A549 (cell line): ENCODE data around the gene RAPGEF5. TPM values are rescaled to one million over a fixed set of nuclear protein-coding genes. Genes with fewer than 3 reads are reported as not detected.

Experiments
- ATAC-seq, 2 experiments: fragments of 200-7000 bp in 1 of 2; fragments of >200 bp in 1 of 2; cut with Nextera tagmentation in 1 of 2; cut with Tn5 transposase in 1 of 2; 3 replicates each; pipeline versions ENCODE4 v1.8.0 to v1.9.1; 2018 to 2020; ENCODE audit warnings: mild to moderate bottlenecking in 1 of 2, moderate library complexity in 1 of 2
- CTCF ChIA-PET: fragments of 300-600 bp; sonication (Branson Sonifier 250); formaldehyde crosslinking; extraction: SDS; loops from one replicate; lab custom pipeline; 2021; ENCODE audit warnings: antibody characterized with exemption, inconsistent platforms; lab: Yijun Ruan, JAX
- POLR2A ChIA-PET: fragments of 350-600 bp; formaldehyde crosslinking; extraction: SDS; loops from one replicate; lab custom pipeline; 2021; ENCODE audit warnings: antibody characterized with exemption, inconsistent platforms; lab: Yijun Ruan, JAX
- DNase-seq, 2 experiments: peaks; one replicate each; pipeline versions ENCODE4 v3.0.0 to v3.0.0-alpha.2; 2011 to 2016; ENCODE audit warnings: low read depth in 1 of 2, low spot score in 1 of 2
- FAIRE-seq: peaks from 2 replicates; lab custom pipeline; 2011; peaks lifted over from hg19 to GRCh38; lab: Jason Lieb, UNC
- H3K27ac ChIP-seq, 2 experiments: fragments of >200 bp; sonication (Bioruptor Twin); formaldehyde crosslinking; 3 replicates each; pipeline ENCODE4 v1.5.1; 2016 to 2017
- H3K4me1 ChIP-seq: fragments of >200 bp; sonication (Bioruptor Twin); formaldehyde crosslinking; 3 replicates; pipeline ENCODE4 v1.6.1; 2016
- H3K4me2 ChIP-seq: fragments of >200 bp; sonication (Bioruptor Twin); formaldehyde crosslinking; 3 replicates; pipeline ENCODE4 v1.6.1; 2016
- H3K4me3 ChIP-seq: fragments of >200 bp; sonication (Bioruptor Twin); formaldehyde crosslinking; 3 replicates; pipeline ENCODE4 v1.5.1; 2016
- H3K9me3 ChIP-seq: fragments of >200 bp; sonication (Bioruptor Twin); formaldehyde crosslinking; 3 replicates; pipeline ENCODE4 v1.6.1; 2016
- CBX2 ChIP-seq: fragments of 200-600 bp; sonication (generic); IDR thresholded peaks from 2 replicates; pipeline ENCODE4 v1.6.1; 2016; ENCODE audit warnings: low read depth, mild to moderate bottlenecking, borderline replicate concordance
- CBX8 ChIP-seq: fragments of 200-600 bp; sonication (generic); IDR thresholded peaks from 2 replicates; pipeline ENCODE4 v1.6.1; 2016
- EHF ChIP-seq: fragments of 250-450 bp; sonication (Bioruptor Pico); IDR thresholded peaks from 2 replicates; pipeline ENCODE4 v1.5.0; 2020; ENCODE audit warnings: mild to moderate bottlenecking
- EHMT2 ChIP-seq: fragments of 200-600 bp; sonication (generic); IDR thresholded peaks from 2 replicates; pipeline ENCODE4 v1.6.1; 2016; ENCODE audit warnings: antibody characterized with exemption, low read depth, mild to moderate bottlenecking, moderate library complexity
- FOXS1 ChIP-seq: fragments of 250-450 bp; sonication (Bioruptor Pico); IDR thresholded peaks from 2 replicates; pipeline ENCODE4 v1.5.0; 2020; ENCODE audit warnings: mild to moderate bottlenecking, moderate library complexity
- GATA3 ChIP-seq: IDR thresholded peaks from 2 replicates; pipeline ENCODE4 v1.6.1; 2012; ENCODE audit warnings: borderline replicate concordance
- HDAC2 ChIP-seq: fragments of 200-600 bp; sonication (generic); IDR thresholded peaks from 2 replicates; pipeline ENCODE4 v1.6.1; 2016
- HES2 ChIP-seq: fragments of >200 bp; sonication (Bioruptor Twin); formaldehyde crosslinking; IDR thresholded peaks from 2 replicates; pipeline ENCODE4 v1.6.1; 2016
- HEYL ChIP-seq: fragments of 250-450 bp; sonication (Bioruptor Pico); IDR thresholded peaks from 2 replicates; pipeline ENCODE4 v1.8.0; 2021; ENCODE audit warnings: mild to moderate bottlenecking, moderate library complexity
- JUNB ChIP-seq: fragments of >200 bp; sonication (Bioruptor Twin); formaldehyde crosslinking; IDR thresholded peaks from 2 replicates; pipeline ENCODE4 v1.6.1; 2016
- MAX ChIP-seq: IDR thresholded peaks from 2 replicates; pipeline ENCODE4 v1.6.1; 2012
- NR3C1 ChIP-seq: fragments of >200 bp; sonication (Bioruptor Twin); formaldehyde crosslinking; IDR thresholded peaks from 3 replicates; pipeline ENCODE4 v1.6.1; 2017
- POLR2A ChIP-seq: IDR thresholded peaks from 2 replicates; pipeline ENCODE4 v1.6.1; 2012; ENCODE audit warnings: mild to moderate bottlenecking, low read length
- RAD21 ChIP-seq, 2 experiments: fragments of >200 bp in 1 of 2; sonication (Bioruptor Twin) in 1 of 2; formaldehyde crosslinking in 1 of 2; IDR thresholded peaks in 1 of 2; conservative IDR thresholded peaks in 1 of 2; 2 replicates in 1 of 2; 3 replicates in 1 of 2; pipeline ENCODE4 v1.6.1; 2012 to 2018; ENCODE audit warnings: inconsistent platforms in 1 of 2
- RARB ChIP-seq: fragments of 250-450 bp; sonication (Bioruptor Pico); IDR thresholded peaks from 2 replicates; pipeline ENCODE4 v1.8.0; 2021; ENCODE audit warnings: mild to moderate bottlenecking, moderate library complexity
- RCOR1 ChIP-seq: fragments of 150-350 bp; IDR thresholded peaks from 2 replicates; pipeline ENCODE4 v1.6.1; 2014; ENCODE audit warnings: antibody characterized with exemption, low read length, low read depth
- RFX5 ChIP-seq: fragments of 450-650 bp; IDR thresholded peaks from 2 replicates; pipeline ENCODE4 v1.7.1; 2014; ENCODE audit warnings: antibody characterized with exemption, mild to moderate bottlenecking, moderate library complexity
- TFCP2L1 ChIP-seq: fragments of 250-450 bp; sonication (Bioruptor Pico); IDR thresholded peaks from 2 replicates; pipeline ENCODE4 v1.5.0; 2021; ENCODE audit warnings: mild to moderate bottlenecking
- TP53 ChIP-seq: fragments of 250-450 bp; sonication (Bioruptor Pico); IDR thresholded peaks from 2 replicates; pipeline ENCODE4 v1.5.0; 2021; ENCODE audit warnings: mild to moderate bottlenecking, moderate library complexity
- USF2 ChIP-seq: fragments of 450-650 bp; IDR thresholded peaks from 2 replicates; pipeline ENCODE4 v1.6.1; 2014; ENCODE audit warnings: antibody characterized with exemption
- ZNF302 ChIP-seq: fragments of 250-450 bp; sonication (Bioruptor Pico); IDR thresholded peaks from 2 replicates; pipeline ENCODE4 v1.9.0; 2021; ENCODE audit warnings: inconsistent platforms, mild to moderate bottlenecking, moderate library complexity
- WGBS: methylation state at CpG from one replicate; pipeline ENCODE4 v1.1.6; 2017; ENCODE audit errors: missing lambda C conversion rate; 5-methylcytosine and 5-hydroxymethylcytosine counted together
- polyA plus RNA-seq, 4 experiments: library from polyadenylated mRNA; depleted of rRNA in 3 of 4; stranded (reverse); fragments of >200 nt; fragmentation: RNase III in 1 of 4; extraction: RNeasy Plus Mini Kit Qiagen cat#74134 plus additional on column Dnase treatment in 1 of 4; gene quantifications; 2 replicates in 3 of 4; 3 replicates in 1 of 4; pipeline ENCODE4 v1.2.3, GENCODE V29; 2011 to 2017
- TF ChIP-seq, protein P1 (sequence below): fragments of >200 bp; sonication (Bioruptor Twin); formaldehyde crosslinking; IDR thresholded peaks from 3 replicates; pipeline ENCODE4 v1.6.1; 2016
- TF ChIP-seq, protein P2 (sequence below): IDR thresholded peaks from 2 replicates; pipeline ENCODE4 v1.6.1; 2012; ENCODE audit warnings: low read depth, borderline replicate concordance
- TF ChIP-seq, protein P3 (sequence below): fragments of 200-600 bp; sonication (generic); IDR thresholded peaks from 2 replicates; pipeline ENCODE4 v1.6.1; 2016; ENCODE audit warnings: antibody characterized with exemption, mild to moderate bottlenecking, moderate library complexity
- TF ChIP-seq, protein P4 (sequence below): fragments of 250-450 bp; sonication (Bioruptor Pico); IDR thresholded peaks from 2 replicates; pipeline ENCODE4 v1.5.0; 2021; ENCODE audit warnings: mild to moderate bottlenecking, moderate library complexity, borderline replicate concordance

RAPGEF5 gene
- polyA plus RNA-seq, 2 of the 4 experiments (the other 2 are of a cell fraction), result 0.03 to 0.14 TPM

- DNase-seq (no peak), FAIRE-seq (no peak), ATAC-seq (no peak)
- POLR2A ChIA-PET, result no interaction called here
- CTCF ChIA-PET, result interaction anchor here (0.6 kb wide), 1 partner anchor 1675 kb away, joined by 3 read pairs; no protein-coding TSS in a partner anchor
- Histone ChIP-seq H3K4me2 (no peak overlapping the region), H3K27ac (no peak overlapping the region)
- no peak for TF ChIP-seq TFCP2L1 (CRISPR knock-in tag)
- no peak for TF ChIP-seq MAX
- no peak for TF ChIP-seq JUNB
- TF ChIP-seq, protein P1, sequence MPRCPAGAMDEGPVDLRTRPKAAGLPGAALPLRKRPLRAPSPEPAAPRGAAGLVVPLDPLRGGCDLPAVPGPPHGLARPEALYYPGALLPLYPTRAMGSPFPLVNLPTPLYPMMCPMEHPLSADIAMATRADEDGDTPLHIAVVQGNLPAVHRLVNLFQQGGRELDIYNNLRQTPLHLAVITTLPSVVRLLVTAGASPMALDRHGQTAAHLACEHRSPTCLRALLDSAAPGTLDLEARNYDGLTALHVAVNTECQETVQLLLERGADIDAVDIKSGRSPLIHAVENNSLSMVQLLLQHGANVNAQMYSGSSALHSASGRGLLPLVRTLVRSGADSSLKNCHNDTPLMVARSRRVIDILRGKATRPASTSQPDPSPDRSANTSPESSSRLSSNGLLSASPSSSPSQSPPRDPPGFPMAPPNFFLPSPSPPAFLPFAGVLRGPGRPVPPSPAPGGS, result no peak
- TF ChIP-seq, protein P2, sequence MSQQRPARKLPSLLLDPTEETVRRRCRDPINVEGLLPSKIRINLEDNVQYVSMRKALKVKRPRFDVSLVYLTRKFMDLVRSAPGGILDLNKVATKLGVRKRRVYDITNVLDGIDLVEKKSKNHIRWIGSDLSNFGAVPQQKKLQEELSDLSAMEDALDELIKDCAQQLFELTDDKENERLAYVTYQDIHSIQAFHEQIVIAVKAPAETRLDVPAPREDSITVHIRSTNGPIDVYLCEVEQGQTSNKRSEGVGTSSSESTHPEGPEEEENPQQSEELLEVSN, result no peak
- TF ChIP-seq FOXS1 (CRISPR knock-in tag), result no peak
- no peak for TF ChIP-seq GATA3
- TF ChIP-seq NR3C1, result no peak
- TF ChIP-seq ZNF302, result no peak
- TF ChIP-seq, all 56 proteins: peak for 0
- H3K4me1 ChIP-seq, result no peaks in the 10 kb centered on the region
- WGBS, result 3% methylated on average over 2 of the region's 2 CpGs
- H3K9me3 ChIP-seq, result no peaks in the 10 kb centered on the region
- H3K4me3 ChIP-seq, result no peak overlapping the region
Observed at GRCh38 chr7:22291977-22292376, 65.0 kb downstream of the RAPGEF5 start.

DNA sequence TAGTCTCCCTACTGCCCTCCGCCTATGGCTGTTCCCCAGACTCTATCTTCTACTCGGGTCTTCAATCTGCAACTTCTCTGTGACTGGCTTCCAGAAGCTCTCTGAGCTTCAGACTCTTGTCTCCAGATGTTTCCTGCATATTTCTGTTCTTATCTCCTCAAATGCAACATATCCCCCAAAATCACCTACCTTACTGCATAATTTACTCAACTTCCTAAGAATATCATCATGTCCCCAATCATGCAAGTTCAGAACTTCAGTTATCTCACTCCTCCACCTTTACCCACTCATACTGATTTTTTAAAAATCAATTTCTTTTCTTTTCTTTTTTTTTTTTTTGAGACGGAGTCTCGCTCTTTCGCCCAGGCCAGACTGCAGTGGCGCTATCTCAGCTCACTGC is 68.8 kb downstream of the RAPGEF5 start:
- DNase-seq (no peak), ATAC-seq (no peak), FAIRE-seq (no peak)
- TF ChIP-seq RFX5 (no peak), RAD21 (conservative IDR thresholded peaks at IDR 0.05 in 1 of 2, IDR thresholded peaks at IDR 0.05 in 1 of 2) (no peak), HDAC2 (no peak), RARB (CRISPR knock-in tag) (no peak), HES2 (no peak), POLR2A (no peak), RCOR1 (no peak), CBX2 (no peak), USF2 (no peak), TP53 (CRISPR knock-in tag) (no peak), EHF (CRISPR knock-in tag) (no peak), CBX8 (no peak), HEYL (CRISPR knock-in tag) (no peak), EHMT2 (no peak)
- TF ChIP-seq, protein P3, sequence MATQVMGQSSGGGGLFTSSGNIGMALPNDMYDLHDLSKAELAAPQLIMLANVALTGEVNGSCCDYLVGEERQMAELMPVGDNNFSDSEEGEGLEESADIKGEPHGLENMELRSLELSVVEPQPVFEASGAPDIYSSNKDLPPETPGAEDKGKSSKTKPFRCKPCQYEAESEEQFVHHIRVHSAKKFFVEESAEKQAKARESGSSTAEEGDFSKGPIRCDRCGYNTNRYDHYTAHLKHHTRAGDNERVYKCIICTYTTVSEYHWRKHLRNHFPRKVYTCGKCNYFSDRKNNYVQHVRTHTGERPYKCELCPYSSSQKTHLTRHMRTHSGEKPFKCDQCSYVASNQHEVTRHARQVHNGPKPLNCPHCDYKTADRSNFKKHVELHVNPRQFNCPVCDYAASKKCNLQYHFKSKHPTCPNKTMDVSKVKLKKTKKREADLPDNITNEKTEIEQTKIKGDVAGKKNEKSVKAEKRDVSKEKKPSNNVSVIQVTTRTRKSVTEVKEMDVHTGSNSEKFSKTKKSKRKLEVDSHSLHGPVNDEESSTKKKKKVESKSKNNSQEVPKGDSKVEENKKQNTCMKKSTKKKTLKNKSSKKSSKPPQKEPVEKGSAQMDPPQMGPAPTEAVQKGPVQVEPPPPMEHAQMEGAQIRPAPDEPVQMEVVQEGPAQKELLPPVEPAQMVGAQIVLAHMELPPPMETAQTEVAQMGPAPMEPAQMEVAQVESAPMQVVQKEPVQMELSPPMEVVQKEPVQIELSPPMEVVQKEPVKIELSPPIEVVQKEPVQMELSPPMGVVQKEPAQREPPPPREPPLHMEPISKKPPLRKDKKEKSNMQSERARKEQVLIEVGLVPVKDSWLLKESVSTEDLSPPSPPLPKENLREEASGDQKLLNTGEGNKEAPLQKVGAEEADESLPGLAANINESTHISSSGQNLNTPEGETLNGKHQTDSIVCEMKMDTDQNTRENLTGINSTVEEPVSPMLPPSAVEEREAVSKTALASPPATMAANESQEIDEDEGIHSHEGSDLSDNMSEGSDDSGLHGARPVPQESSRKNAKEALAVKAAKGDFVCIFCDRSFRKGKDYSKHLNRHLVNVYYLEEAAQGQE, result no peak
- TF ChIP-seq, protein P4, sequence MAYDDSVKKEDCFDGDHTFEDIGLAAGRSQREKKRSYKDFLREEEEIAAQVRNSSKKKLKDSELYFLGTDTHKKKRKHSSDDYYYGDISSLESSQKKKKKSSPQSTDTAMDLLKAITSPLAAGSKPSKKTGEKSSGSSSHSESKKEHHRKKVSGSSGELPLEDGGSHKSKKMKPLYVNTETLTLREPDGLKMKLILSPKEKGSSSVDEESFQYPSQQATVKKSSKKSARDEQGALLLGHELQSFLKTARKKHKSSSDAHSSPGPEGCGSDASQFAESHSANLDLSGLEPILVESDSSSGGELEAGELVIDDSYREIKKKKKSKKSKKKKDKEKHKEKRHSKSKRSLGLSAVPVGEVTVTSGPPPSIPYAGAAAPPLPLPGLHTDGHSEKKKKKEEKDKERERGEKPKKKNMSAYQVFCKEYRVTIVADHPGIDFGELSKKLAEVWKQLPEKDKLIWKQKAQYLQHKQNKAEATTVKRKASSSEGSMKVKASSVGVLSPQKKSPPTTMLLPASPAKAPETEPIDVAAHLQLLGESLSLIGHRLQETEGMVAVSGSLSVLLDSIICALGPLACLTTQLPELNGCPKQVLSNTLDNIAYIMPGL (CRISPR knock-in tag), result no peak
- H3K4me1 ChIP-seq, result no peaks in the 10 kb centered on the region
- H3K4me3 ChIP-seq, result no peak overlapping the region
- POLR2A ChIA-PET, result no interaction called here
- H3K27ac ChIP-seq, result no peak overlapping the region
- CTCF ChIA-PET, result no interaction called here
- 49% methylated on average over 6 of the region's 6 CpGs for WGBS
- no peaks in the 10 kb centered on the region for H3K9me3 ChIP-seq
- no peak overlapping the region for H3K4me2 ChIP-seq
